ENCODE results near the gene ABCD4. TPM values are rescaled to one million over a fixed set of nuclear protein-coding genes. Genes with fewer than 3 reads are reported as not detected.
A peak's percentile ranks its signal among the peaks of the same experiment; 100 is the strongest.

ABCD4 gene
- total and polyA plus RNA-seq, 2 experiments from 2014 or later: 60.5 to 73.1 TPM

GRCh38 chr14:74257941-74258763 is 44.6 kb downstream of the ABCD4 start:
- TF ChIP-seq JUNB (IDR thresholded peaks at IDR 0.05; ENCODE audit: unreplicated experiment) (no peak), EZH2 (IDR thresholded peaks at IDR 0.05; ENCODE audit: low read depth, unreplicated experiment) (peak; percentile 29), ZNF114 (CRISPR knock-in tag; IDR thresholded peaks at IDR 0.05) (no peak), EZH2phosphoT487 (IDR thresholded peaks at IDR 0.05; ENCODE audit: unreplicated experiment) (no peak)
- Mint-ChIP-seq H3K4me3 (peak overlapping the region; percentile 81), H3K36me3 (ENCODE audit: low read depth) (no peaks in the 10 kb centered on the region), H3K27ac (no peak overlapping the region), H3K27me3 (ENCODE audit: insufficient read depth, low read depth, poor library complexity) (peaks cover 31% of the 10 kb centered on the region), H3K9me3 (no peaks in the 10 kb centered on the region; the same call in 2 of the 3 replicates), H3K4me1 (0 out of 3 replicates have a peak, but pooled peaks cover 3% of the 10 kb centered on the region)
- Histone ChIP-seq H3F3A (replicated peaks; ENCODE audit: low read depth) (0 out of 2 replicates have a peak, but pooled peaks cover 6% of the 10 kb centered on the region), H3K36me3 (ENCODE audit: insufficient read depth) (no peaks in the 10 kb centered on the region), H3K9me2 (ENCODE audit: insufficient read depth) (no peaks in the 10 kb centered on the region), H4K20me1 (replicated peaks; ENCODE audit: insufficient read depth) (no peaks in the 10 kb centered on the region), H3K4me3 (peak overlapping the region; percentile 93), H3K79me2 (replicated peaks; ENCODE audit: insufficient read depth) (no peaks in the 10 kb centered on the region), H2AFZ (peak overlapping the region; percentile 99), H3K4me1 (ENCODE audit: insufficient read depth) (no peaks in the 10 kb centered on the region), H3K27ac (ENCODE audit: low read depth) (no peak overlapping the region), H3K27me3 (ENCODE audit: insufficient read depth) (peaks cover 28% of the 10 kb centered on the region), H3K4me2 (peak overlapping the region; percentile 99)
- DNase-seq (ENCODE audit: low spot score): peak; percentile 36
- peak; percentile 8 for ATAC-seq

GRCh38 chr14:74257078-74257940 is 45.4 kb downstream of the ABCD4 start:
- Mint-ChIP-seq H3K4me3 (peak overlapping the region; percentile 81), H3K36me3 (ENCODE audit: low read depth) (no peaks in the 10 kb centered on the region), H3K27ac (no peak overlapping the region), H3K4me1 (0 out of 3 replicates have a peak, but pooled peaks cover 3% of the 10 kb centered on the region), H3K27me3 (ENCODE audit: insufficient read depth, low read depth, poor library complexity) (peaks cover 31% of the 10 kb centered on the region), H3K9me3 (no peaks in the 10 kb centered on the region; the same call in 2 of the 3 replicates)
- Histone ChIP-seq H3K79me2 (replicated peaks; ENCODE audit: insufficient read depth) (no peaks in the 10 kb centered on the region), H2AFZ (peak overlapping the region; percentile 99), H3K4me3 (peak overlapping the region; percentile 93), H3F3A (replicated peaks; ENCODE audit: low read depth) (0 out of 2 replicates have a peak, but pooled peaks cover 6% of the 10 kb centered on the region), H3K4me2 (peak overlapping the region; percentile 99), H3K9me2 (ENCODE audit: insufficient read depth) (no peaks in the 10 kb centered on the region), H4K20me1 (replicated peaks; ENCODE audit: insufficient read depth) (no peaks in the 10 kb centered on the region), H3K36me3 (ENCODE audit: insufficient read depth) (no peaks in the 10 kb centered on the region), H3K4me1 (ENCODE audit: insufficient read depth) (no peaks in the 10 kb centered on the region), H3K27ac (ENCODE audit: low read depth) (no peak overlapping the region), H3K27me3 (ENCODE audit: insufficient read depth) (peaks cover 28% of the 10 kb centered on the region)
- ATAC-seq: peak; percentile 69
- peak; percentile 78 for DNase-seq (ENCODE audit: low spot score)
- TF ChIP-seq CTCF (conservative IDR thresholded peaks at IDR 0.05; ENCODE audit: low read depth in 2 of 2) (peak; percentile 72 to 76), REST (IDR thresholded peaks at IDR 0.05; ENCODE audit: unreplicated experiment) (no peak)
